Measurements from ENCODE around the gene TSPAN11.
"Not testable (repeated sequence)": the region's sequence is repeated elsewhere in the genome, so short reads cannot be mapped to it uniquely, and the experiment has no call there.

Gene TSPAN11

DNA sequence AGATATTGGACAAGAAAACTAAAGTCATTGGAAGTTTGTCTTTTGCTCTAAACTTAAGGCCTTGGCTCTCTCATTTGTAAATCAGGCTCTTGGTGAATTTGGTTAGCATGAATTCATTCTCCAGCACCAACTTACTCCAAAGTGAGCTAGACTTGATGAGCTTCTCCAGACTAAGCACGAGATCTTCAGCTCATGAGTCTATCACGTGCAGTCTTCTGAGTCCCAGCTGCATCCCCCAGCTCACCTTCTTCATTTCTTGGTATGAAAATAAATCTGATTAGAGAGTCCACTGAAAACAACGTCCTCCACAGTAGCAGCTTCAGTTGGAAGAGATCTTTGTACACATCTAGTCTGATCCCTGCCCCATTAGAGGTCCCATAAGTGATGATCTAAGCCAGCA lies 94.6 kb downstream of the TSPAN11 start:
- DNase-seq, result no peak

DNA sequence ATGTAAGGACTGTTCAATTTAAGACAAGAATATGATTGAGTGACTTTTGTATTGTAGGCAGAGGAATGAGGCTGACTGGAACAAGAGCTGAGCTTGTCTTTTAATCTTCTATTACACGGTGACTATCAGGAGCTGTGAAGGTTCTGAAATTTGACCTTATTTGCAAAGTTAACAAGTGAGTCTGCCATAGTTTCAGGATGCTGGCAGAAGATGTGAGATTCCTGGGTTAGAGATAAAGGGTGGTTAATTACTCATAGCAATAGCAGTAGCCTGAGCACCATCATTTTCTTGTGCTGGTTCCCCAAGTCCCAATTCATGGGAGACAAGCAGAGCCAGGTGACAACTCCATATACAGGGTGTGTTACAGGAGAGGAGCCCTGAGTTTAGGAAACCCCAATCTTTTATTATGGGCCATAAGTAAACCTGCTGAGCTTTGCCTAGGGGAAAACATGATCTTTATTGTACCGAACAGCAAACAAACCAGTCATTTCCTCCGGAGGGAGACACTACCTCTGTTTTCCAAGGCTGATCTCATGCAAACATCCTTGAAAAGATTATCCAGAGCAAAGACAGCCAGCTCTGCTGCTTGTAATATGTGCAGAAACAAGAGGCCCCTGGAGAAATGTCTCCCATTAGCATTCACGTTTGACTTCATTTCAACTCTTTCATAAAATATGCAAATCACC lies 95.4 kb downstream of the TSPAN11 start:
- DNase-seq, result no peak

DNA sequence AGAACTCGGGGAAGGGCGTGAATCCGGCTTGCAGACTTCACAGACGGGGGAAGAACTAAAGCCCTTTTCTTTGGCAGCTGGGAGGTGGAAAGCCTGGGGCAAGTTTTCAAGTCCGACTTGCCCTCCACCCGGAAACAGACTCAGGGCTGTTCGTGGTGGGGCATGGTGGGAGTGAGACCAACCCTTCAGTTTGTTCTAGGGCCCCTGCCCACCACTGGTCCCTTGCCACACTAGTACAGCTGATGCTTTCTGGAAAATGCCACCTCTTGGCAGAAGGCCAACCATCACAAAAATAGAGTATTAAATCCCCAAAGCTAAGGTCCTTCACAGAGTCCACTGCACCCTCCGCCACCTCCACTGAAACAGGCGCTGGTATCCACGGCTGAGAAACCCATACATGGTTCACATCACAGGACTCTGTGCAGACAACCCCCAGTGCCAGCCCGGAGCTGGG lies 96.8 kb downstream of the TSPAN11 start:
- DNase-seq, result no peak

DNA sequence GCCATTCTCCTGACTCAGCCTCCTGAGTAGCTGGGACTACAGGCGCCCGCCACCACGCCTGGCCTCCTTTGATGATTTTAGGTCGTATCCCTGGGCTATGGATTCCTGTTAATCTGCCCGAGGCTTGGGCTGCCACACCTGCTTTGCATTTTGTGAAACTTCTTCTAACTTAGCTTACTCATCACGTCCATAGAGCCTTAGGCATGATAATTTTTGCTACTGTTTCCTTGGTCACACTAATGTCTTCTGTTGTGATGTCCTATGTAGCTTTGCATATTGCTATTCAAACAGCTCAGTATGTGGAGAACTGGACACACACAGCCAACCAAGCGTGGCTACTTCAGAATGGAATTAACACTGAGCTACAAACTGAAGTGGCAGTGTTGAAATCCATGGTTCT lies 99.7 kb downstream of the TSPAN11 start:
- no peak for DNase-seq

DNA sequence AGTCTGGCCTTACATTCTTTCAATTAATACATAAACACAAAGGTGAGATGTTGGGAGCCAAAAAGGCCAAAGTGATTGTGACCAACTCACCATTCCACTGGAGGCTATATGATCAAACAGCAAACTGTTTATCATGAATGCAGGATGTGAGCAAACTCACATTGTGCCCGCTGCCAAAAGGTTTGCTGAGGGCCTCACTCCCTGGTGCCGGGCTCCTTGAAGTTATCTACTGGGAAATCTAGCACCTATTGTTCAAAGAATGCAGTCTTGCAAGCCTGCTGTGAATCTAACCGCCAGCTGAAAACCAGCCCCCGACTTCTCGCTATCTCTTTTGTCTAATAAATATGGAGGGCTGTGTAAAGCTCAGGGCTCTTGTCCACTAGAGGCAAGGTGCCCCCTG lies 100.5 kb downstream of the TSPAN11 start:
- DNase-seq, result not testable (repeated sequence)

DNA sequence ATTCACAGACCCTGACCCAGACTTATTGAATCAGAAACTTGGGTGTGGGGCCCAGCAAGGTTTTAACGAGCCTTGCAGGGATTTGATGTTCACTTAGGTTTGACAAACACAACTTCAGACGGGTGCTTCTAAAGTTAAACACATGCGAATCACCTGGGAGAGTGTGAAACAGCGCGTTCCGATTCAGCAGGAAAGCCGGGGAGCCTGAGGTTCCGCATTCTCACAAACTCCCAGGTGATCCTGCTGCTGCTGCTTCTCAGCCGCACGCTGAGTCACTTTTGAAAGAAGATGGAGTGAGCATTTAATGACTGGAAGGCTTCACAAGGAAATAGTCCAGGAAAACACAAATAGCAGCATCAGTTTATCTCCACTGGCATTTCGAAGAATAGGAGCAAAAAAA lies 102.9 kb downstream of the TSPAN11 start:
- peak in 2 of 14 donors; percentile 2 to 6 for DNase-seq

DNA sequence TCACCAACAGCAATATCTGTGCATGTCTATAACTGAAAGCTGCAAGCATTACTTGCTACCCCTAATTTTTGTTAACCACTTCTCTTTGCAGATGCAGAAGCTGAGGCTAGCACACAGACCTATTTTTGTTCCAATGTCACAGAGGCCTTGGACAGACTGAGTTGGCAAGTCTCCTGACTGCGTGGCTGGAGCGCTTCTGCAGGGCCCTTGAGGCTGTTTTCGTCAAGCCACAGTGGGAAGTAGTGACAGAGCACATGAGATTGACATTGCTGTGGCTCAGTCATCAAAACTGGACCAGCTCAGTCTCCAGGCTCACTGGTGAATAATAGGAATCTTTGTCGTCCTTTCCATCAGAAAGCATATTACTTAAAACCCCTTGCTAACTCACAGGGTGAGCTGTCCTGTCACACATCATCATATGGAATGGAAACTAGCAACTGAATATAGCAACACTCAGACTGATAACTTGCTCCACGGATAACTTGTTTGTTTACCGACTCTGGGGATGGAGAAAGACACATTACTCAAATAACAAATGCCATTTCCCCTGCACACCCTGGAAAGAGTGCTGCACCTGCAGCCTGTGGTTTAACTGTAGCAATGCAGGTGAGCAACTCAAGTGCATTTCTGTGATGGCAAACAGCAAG lies 103.5 kb downstream of the TSPAN11 start:
- peak in 9 of 14 donors; percentile 9 to 46 (median 24) for DNase-seq

DNA sequence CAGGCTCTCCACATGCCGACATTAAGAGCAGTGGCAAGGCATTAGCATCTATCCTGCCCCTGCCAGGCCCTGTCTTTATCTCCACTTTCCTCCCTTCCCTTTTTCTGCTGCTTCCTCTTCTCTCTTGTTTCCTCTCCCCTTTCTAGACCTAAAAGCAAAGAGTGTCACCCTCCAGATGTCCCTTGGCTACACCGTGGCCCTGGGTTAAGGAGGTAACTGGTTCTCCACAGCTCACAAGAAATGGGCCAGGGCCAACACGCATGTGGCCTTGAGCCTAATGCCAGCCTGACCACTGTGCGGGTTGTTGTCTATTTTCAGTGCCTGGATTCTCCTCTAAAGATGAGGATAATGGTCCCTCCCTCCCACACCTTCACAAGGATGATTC lies 105.4 kb downstream of the TSPAN11 start:
- no peak for DNase-seq

DNA sequence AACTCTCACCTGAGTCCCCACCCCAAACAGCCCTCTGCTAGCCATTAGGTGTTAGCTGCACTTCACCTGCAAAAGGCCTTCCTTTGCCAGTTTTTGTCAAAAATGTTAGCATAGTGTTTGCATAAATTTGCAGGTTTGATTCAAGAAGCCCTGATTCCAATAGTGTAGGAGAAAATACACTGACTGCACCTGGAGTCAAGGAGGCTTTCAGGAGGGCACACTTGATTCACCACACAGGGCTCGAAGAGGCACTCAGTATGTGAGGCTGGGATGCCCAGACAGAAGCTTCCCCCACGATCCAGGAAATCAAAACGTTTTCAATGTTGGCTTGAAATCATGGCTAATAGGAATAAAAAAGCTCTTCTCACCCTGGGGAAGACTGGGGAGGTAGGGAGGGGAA lies 106.6 kb downstream of the TSPAN11 start:
- no peak for DNase-seq

DNA sequence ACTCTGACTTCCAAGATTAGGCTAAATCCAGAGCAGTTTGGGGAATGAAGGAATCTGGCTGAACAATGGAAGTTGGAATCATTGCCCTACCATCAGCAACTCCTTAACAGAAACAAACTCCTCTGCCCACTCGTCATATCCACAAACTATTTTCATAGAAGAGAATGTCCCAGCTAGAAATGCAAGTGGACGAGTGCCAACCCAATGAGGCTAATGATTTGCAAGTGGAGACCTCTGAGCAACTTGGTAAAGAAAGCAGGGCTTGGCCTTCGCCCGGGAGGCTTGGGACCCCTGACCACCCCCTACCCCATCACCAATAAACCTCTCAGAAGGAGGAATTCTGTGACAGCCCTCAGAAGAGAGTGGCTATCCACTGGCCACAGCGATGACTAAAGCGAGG lies 107.1 kb downstream of the TSPAN11 start:
- no peak for DNase-seq

DNA sequence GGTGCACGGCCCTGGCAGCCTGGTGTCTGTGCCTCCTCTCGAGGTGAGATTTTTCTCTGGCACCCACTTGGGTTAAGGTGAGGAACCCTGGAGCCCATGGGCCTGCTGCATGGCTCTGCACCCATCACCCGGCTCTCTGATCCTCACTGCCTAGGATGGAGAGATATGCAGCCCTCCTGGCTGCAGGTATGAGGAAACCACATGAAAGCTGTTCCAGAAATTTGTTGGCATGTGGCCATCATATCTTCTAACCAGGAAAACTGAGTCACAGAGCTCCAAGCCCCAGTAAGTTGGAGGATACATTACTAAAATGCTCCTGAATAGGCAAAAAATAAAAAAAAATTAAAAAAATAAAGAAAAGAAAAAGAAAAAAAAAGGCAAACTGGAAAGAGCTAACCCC lies 107.8 kb downstream of the TSPAN11 start:
- no peak for DNase-seq

DNA sequence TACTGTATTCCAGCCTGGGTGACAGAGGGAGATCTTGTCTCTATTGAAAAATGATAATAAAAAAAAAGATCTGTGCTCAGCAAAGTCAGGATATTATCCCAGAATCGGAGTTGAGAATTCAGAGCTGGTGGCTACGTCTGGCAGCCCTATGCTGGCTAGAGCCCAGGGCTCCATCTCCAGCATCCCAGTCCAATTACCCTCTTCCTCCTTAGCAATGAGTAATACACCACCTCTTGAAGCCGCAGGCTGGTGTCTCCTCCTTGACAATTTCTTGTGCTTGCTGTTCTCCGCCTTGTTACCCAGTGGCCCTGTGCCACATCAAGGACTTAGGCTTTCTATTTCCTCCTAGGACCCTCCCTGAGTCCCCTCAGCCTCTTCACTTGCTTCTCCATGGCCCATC lies 108.7 kb downstream of the TSPAN11 start:
- no peak for DNase-seq

DNA sequence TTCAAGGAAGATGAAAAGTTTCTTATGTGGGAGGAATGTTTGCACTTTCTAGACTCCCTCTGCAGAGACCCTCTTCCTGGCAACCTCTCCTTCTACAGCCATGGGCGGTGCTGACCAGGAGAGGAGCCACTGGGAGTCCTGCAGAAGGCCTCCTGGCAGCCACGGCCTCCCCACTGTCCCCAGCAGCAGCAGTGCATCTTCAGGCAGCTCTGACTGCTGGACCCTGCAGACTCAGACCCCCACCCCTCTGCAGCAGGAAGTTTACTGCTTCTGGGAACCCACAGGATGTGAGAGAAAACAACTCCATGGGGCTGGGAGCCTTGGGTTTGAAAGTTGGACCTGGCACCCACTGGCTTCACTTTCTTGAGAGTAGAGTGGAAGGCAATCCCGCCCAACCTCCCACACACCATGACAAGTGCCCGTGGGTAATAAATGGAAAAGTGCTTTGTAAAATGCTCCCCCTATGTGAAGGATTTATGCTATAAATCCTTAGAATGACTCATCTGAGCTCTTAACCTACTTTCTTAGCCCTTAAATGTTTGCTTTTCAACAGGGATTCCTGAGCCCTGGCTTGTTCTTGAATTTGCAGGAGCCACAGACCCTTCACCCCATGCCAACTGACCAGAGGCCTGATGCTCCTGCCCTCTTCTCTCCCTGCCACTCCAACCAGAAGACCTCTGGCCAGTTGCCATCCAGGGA lies 109.6 kb downstream of the TSPAN11 start:
- DNase-seq, result no peak

DNA sequence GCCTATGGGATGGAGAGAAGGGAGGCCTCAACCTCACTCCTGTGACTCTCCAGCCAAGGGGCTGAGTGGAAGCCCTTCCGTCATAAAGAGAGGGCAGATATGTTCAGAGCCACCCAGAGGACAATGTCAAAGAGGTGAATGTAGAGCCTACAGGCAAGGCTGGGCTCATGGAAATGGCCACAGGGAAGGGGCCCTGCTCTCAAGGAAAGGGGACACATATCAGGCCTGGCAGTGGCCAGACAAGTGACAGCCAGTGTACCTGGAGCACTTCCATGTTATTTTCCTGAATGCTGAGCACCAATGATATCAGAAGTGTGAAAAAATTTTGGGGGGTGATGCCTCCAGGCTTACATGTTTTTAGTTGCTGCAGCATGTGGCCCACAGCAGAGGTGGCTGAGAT lies 110.5 kb downstream of the TSPAN11 start:
- no peak for DNase-seq

DNA sequence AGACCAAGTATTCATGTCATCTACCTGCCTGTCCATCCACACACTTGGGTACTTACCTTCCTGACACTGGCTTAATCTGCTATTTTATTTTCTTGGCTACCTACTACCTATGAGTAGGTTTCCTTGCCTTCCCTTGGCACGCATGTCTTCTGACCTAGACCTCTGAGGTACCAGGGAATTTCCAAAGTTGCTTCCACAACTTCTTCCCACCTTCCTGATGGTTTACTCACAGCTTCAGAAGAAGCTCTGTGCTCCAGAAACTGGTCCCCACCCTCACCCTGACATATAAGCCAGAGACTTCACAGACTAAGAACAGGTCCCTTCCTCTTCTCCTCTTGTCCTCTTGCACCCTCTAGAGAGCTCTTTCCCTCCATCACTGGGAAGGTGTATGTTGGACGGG lies 111.4 kb downstream of the TSPAN11 start:
- no peak for DNase-seq

DNA sequence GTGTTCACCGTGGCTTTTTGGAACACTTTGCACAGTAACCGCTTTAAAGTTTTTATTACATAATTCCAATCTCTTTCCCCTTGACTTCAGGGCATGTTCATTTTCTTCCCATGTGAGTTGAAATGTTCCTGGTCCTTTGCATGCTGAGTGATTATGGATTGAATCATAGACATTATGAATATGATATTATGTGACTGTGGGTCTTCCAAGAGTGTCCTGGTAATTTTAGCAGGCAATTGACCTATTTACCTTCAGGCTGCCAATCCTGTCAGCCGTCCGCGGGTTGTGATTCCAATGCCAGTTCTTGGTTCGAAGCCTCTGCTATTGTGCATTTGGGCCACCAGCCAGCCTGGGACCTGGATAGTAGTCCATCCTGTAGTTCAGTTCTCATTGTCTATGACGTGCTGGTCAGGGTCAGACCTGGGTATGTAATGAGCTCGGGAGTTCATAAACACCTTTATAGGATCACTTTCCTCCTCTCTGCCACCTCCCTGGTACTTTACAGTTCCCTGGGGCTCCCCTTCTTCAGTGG lies 114.6 kb downstream of the TSPAN11 start:
- no peak for DNase-seq

All from C1 segment of cervical spinal cord (tissue), 14 donors.